Activated T-cell treated with anti-CD3 and anti-CD28 coated beads for 24 hours (primary cell): ENCODE measurements around the gene HGS.

Experiments used
- DNase-seq: peaks from one replicate; pipeline ENCODE4 v3.0.0-alpha.2; 2020; ENCODE audit warnings: low read depth

The HGS gene, protein sequence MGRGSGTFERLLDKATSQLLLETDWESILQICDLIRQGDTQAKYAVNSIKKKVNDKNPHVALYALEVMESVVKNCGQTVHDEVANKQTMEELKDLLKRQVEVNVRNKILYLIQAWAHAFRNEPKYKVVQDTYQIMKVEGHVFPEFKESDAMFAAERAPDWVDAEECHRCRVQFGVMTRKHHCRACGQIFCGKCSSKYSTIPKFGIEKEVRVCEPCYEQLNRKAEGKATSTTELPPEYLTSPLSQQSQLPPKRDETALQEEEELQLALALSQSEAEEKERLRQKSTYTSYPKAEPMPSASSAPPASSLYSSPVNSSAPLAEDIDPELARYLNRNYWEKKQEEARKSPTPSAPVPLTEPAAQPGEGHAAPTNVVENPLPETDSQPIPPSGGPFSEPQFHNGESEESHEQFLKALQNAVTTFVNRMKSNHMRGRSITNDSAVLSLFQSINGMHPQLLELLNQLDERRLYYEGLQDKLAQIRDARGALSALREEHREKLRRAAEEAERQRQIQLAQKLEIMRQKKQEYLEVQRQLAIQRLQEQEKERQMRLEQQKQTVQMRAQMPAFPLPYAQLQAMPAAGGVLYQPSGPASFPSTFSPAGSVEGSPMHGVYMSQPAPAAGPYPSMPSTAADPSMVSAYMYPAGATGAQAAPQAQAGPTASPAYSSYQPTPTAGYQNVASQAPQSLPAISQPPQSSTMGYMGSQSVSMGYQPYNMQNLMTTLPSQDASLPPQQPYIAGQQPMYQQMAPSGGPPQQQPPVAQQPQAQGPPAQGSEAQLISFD

DNA sequence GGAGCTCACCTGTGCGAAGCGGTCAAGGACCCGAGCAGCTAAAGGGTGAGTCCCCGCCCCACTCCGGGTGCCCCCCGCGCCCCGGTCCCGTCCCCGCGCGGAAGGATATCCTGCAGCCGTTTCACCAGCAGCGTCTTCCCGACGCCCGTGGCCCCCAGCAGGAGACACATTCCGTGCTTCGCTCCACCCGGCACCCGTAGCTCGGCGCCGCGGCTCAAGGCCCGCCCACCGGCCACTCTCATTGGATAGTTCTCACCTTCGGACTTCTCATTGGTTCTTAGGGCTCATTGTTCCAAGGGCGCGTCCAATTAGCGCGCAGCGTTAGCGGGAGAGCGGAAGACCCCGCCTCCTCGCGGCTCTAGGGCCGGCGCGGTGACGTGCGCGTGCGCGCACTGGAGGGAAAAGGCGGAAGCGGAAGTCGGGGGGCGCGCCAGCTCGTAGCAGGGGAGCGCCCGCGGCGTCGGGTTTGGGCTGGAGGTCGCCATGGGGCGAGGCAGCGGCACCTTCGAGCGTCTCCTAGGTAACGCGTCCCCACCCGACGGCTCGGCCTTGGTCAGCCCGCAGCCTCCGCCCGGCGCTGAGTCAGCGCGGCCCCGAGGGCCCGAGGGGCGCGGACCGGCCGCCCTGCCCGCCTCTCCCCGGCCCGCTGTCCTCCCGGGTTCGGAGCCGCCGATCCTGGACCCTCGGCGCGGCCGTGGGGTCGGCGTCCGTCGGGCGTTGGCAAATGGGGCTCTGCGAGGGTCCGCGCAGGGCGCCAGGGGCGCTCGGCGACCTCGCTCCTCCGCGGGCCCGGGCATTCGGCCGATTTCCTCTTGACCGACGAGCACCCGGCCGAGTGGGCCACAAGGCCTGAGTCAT is at the start of gene HGS, which contains the start of gene ARL16:
TSS of gene HGS (plus strand) at position 428 of the 858 bp plus-strand sequence. CDS start at position 484, 56 bp downstream.
TSS of gene ARL16 (minus strand) at position 214 of the 858 bp plus-strand sequence. CDS start at position 170, 44 bp downstream.
- DNase-seq = peak; percentile 98

GRCh38 chr17:81635431-81635830 is 48.4 kb upstream of the HGS start:
- no peak for DNase-seq

DNA sequence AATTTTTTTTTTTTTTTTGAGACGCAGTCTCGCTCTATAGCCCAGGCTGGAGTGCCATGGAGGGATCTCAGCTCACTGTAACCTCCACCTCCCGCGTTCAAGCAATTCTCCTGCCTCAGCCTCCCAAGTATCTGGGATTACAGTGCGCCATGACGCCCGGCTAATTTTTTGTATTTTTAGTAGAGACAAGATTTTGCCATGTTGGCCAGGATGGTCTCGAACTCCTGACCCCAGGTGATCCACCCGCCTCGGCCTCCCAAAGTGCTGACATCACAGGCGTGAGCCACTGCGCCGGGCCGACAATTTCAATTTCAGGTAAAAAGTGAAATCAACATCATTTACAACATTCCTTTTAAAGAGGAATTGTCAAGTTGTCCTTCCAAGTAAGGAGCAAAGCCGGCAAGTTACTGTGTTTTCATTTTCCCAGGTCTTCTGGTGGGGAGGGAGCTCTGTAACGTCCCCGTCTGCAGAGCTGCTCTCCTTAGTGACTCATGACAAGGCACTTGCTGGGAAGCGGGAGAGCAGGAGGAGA is 47.8 kb upstream of the HGS start:
- no peak for DNase-seq

DNA sequence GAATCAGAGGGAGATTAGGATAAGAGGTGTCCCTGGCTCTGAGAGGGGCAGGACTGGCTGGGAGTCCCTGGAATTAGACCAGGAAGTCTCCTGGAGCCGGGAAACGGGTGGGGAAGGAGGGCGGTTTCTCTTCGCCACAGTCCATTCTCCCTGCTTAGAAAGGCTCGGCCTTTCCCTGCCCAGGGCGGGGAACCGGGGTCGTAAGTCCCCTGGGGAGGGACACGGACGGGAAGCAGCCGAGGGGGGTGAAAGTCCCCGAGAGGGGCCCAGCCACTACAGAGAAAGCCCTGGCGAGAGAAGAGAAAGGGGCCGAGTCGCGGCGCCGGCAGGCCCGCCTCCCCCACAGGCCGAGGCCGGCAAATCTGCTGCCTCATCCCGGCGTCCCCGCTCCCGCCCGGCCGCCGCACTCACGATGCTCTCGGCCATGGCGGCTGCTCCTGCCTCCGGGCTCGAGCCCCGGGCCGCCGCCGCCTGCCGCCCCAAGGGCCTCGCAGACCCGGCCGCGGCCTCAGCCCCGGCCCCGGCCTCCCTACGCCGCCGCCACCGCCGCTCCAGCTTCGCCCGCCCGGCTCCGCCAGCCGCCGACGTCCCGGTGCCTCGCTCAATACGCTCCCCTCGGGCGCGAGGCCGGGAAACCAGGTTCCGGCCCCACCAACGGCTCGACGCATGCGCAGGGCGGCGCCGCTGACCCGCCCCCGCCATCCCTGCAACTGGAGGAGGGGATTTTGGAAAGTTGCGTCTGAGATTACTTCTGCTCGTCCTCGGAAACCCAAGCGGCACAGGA is 47.1 kb upstream of the HGS start, which contains the start of the genes NPLOC4 and TSPAN10:
TSS of gene NPLOC4 (minus strand) at position 608 of the 784 bp plus-strand sequence. CDS start at position 426, 182 bp downstream.
TSS of gene TSPAN10 (plus strand) at position 692 of the 784 bp plus-strand sequence. CDS start 5,217 bp downstream, outside the sequence.
- DNase-seq = peak; percentile 81

GRCh38 chr17:81638683-81639082 is 45.1 kb upstream of the HGS start:
- no peak for DNase-seq

- no peak for DNase-seq
These were observed 43.8 kb upstream of the HGS start for GRCh38 chr17:81640011-81640410.

- no peak for DNase-seq
These were observed 41.9 kb upstream of the HGS start for GRCh38 chr17:81641825-81642489.

DNA sequence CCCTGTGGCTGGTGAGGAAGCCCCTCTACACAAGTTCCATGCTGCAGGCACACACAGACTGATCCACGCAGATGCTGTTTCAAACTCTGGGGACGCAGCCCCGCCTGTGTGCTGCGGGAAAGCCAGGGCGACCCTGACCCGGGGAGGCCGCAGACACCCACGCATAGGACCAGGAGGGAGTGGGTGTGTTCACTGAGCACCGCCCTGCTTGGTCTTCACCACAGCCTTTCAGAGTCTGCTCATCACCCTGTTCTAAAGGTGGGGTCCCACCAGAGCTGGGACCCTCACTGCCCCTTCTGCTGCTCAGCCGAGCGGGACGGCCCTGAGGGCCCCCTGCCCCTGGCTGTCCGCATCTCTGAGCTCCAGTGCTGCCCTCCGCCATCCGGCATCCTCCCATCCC is 39.3 kb upstream of the HGS start:
- no peak for DNase-seq

- DNase-seq = no peak
These were observed 38.5 kb upstream of the HGS start for GRCh38 chr17:81644976-81645952.

DNA sequence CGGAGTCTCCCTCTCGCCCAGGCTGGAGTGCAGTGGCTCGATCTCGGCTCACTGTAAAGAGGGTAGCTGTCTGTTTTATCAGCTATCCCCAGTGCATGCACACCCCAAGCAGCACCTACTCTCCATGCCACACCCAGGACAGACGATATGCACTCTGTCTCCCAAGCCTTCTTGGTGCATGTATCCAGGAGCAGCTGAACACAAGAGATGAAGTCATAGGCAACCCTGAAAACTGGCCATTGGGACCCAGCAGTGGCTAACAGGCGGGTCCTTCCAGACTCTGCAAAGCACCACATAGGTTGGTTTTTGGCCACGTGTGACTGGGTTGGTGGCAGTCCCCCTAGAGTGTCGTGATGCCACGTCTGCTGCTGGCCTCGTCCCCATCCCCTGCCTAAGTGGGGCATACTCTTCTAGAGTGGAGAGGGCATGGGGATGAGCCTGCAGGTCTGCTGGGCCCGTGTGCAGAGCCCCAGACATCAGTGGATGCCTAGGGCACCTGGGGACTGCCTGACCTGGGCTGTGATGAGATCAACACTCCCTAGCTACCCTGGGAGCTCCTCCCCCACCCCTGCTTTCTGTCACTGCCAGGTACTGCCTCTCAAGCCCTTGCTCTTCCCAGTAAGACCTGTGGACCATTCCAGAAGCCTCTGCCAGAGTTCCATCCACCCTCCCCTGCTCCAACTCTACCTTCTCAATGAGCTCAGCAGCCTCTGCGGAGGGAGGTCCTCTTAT is 36.8 kb upstream of the HGS start:
- no peak for DNase-seq

GRCh38 chr17:81647640-81648012 is 36.2 kb upstream of the HGS start:
- DNase-seq = no peak

GRCh38 chr17:81648013-81648706 is 35.7 kb upstream of the HGS start:
- no peak for DNase-seq

GRCh38 chr17:81648707-81649085 is 35.1 kb upstream of the HGS start:
- no peak for DNase-seq

- no peak for DNase-seq
These were observed 32.9 kb upstream of the HGS start for GRCh38 chr17:81650951-81651350.

DNA sequence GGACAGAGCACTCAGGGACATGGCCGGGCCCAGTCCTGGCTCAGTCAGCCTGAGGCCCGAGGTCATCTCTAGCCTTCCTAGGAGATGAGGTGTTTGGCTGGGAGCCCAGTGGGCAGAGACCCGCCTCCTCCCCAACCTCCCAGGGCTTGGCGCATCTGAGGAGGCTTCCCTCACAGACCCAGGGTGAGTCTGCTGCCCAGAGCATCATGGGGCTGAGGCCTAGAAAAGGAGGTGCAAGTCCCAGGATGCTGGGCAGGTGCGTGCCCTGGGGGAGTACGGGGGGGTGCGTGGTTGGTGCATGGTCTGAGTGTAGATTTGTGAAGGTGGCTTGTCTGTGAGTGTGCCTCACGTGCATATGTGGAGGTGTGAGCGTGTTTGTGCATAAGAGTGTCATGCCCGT is 32.1 kb upstream of the HGS start:
- DNase-seq = no peak

GRCh38 chr17:81652906-81653771 is 30.7 kb upstream of the HGS start:
- DNase-seq = no peak
